BE2C (cell line): ENCODE data around the gene GFRAL.

Experiments
- DNase-seq: peaks from one replicate; pipeline ENCODE4 v3.0.0-alpha.2; 2020
- H3K27me3 ChIP-seq: fragments of 250-450 bp; sonication (Bioruptor Pico); 2 replicates; pipeline ENCODE4 v1.5.1; 2020; ENCODE audit warnings: mild to moderate bottlenecking
- H3K36me3 ChIP-seq: fragments of 250-450 bp; sonication (Bioruptor Pico); 2 replicates; pipeline ENCODE4 v1.5.1; 2020; ENCODE audit warnings: mild to moderate bottlenecking
- H3K4me1 ChIP-seq: fragments of 250-450 bp; sonication (Bioruptor Pico); 2 replicates; pipeline ENCODE4 v1.5.1; 2020
- H3K4me3 ChIP-seq: 2 replicates; pipeline ENCODE4 v1.5.1; 2011; ENCODE audit warnings: low read depth, low read length
- H3K9me3 ChIP-seq: fragments of 250-450 bp; sonication (Bioruptor Pico); 2 replicates; pipeline ENCODE4 v1.5.1; 2020
- TF ChIP-seq, protein P1 (sequence below): IDR thresholded peaks from 2 replicates; pipeline ENCODE4 v1.5.1; 2012; ENCODE audit warnings: mild to moderate bottlenecking, low read depth, low read length

Gene GFRAL

DNA sequence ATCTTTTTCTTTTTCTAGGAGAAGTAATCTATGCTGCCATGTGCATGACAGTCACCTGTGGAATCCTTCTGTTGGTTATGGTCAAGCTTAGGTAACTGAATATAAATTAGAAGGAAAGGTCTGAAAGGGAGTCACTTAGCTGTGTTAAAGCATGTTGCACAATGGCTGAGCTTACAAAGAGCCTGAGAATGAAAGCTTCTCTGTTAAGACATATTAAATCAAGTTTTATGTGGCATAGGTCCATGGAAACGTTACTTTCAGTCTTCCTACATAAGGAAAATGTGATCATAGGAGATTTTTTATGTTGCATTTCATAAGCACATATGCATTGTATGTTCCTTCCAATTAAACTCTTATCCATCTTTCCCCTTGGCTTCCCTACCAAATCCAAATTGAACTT lies 72.1 kb downstream of the GFRAL start:
- Histone ChIP-seq H3K9me3 (no peaks in the 10 kb centered on the region), H3K36me3 (no peaks in the 10 kb centered on the region), H3K27me3 (no peaks in the 10 kb centered on the region), H3K4me3 (no peak overlapping the region), H3K4me1 (no peaks in the 10 kb centered on the region)
- TF ChIP-seq, protein P1, sequence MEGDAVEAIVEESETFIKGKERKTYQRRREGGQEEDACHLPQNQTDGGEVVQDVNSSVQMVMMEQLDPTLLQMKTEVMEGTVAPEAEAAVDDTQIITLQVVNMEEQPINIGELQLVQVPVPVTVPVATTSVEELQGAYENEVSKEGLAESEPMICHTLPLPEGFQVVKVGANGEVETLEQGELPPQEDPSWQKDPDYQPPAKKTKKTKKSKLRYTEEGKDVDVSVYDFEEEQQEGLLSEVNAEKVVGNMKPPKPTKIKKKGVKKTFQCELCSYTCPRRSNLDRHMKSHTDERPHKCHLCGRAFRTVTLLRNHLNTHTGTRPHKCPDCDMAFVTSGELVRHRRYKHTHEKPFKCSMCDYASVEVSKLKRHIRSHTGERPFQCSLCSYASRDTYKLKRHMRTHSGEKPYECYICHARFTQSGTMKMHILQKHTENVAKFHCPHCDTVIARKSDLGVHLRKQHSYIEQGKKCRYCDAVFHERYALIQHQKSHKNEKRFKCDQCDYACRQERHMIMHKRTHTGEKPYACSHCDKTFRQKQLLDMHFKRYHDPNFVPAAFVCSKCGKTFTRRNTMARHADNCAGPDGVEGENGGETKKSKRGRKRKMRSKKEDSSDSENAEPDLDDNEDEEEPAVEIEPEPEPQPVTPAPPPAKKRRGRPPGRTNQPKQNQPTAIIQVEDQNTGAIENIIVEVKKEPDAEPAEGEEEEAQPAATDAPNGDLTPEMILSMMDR = no peak
- no peak for DNase-seq

DNA sequence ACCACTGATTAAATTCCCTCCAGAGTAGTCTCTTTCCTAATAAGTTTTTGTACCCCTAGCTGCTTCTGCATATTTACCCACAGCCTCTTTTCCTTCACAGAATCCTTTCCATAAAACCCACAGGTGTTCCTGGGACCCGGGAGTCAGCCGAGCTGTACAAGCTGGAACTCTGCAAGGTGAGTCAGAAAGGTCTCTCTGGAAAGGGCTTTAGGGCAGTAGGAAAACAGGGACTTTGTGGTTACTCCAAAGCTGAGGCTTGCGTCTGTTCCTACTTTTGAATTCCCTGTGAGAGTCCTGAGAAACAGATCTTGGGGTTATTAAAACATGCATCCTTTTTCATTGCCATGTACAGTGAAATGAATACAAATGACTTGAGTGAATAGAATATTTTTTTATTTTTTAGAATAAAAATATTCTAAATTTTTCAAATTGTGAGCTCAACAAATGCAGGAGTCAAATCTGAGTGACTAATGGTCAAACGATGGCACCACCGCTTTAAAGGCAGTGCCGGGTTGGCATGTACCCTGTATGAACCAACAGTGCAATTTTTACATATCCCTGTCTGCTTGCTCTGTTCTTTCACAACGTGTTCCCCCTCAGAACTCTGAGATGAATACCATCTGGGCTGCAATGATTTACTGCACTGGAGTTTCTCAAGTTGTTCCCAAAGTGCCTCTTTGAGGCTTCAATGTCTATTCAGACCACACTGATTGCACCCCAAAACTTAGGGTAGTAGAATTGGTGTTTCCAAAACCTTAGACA lies 78.4 kb downstream of the GFRAL start:
- Histone ChIP-seq H3K27me3 (no peaks in the 10 kb centered on the region), H3K36me3 (no peaks in the 10 kb centered on the region), H3K4me1 (no peaks in the 10 kb centered on the region), H3K4me3 (no peak overlapping the region), H3K9me3 (no peaks in the 10 kb centered on the region)
- DNase-seq = no peak
- TF ChIP-seq, protein P1 = no peak

DNA sequence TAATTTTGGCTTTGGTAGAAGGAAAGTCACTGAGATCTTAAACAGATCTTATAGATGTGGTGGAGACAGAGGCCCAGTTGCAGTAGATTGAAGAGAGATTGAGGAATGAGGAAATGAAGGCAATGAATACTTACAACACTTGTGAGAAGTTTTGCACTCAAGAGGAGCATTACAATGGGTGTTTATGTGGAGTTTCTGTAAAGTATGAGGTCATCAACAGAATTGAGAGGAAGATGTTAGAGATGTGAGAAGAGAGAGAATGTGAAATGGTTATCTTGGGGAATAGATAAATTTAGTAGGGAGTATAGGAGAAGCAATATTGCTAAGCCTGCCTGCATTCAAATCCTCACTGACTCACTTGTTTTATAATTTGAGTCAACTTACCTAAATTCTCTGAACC lies 83.4 kb downstream of the GFRAL start:
- Histone ChIP-seq H3K4me3 (no peak overlapping the region), H3K27me3 (no peaks in the 10 kb centered on the region), H3K9me3 (no peaks in the 10 kb centered on the region), H3K4me1 (no peaks in the 10 kb centered on the region), H3K36me3 (no peaks in the 10 kb centered on the region)
- TF ChIP-seq, protein P1 = no peak
- DNase-seq = no peak

DNA sequence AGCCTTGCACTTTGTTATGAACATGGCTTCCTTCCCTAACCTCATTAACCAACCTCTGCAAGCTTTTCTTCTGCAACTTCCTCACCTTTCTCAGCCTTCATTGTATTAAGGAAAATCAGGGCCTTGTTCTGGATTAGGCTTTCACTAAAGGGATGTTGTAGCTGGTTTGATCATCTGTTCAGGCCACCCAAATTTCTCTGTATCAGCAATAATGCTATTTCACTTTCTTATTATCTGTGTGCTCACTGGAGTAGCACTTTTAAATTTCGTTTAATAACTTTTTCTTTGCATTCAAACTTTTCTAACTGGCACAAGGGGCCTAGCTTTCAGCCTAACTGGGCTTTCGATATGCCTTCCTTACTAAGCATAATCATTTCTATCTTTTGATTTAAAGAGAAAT lies 96.7 kb downstream of the GFRAL start:
- no peaks in the 10 kb centered on the region for H3K27me3 ChIP-seq
- no peaks in the 10 kb centered on the region for H3K36me3 ChIP-seq
- H3K4me1 ChIP-seq = no peaks in the 10 kb centered on the region
- TF ChIP-seq, protein P1 = no peak
- no peaks in the 10 kb centered on the region for H3K9me3 ChIP-seq
- H3K4me3 ChIP-seq = no peak overlapping the region
- DNase-seq = no peak

DNA sequence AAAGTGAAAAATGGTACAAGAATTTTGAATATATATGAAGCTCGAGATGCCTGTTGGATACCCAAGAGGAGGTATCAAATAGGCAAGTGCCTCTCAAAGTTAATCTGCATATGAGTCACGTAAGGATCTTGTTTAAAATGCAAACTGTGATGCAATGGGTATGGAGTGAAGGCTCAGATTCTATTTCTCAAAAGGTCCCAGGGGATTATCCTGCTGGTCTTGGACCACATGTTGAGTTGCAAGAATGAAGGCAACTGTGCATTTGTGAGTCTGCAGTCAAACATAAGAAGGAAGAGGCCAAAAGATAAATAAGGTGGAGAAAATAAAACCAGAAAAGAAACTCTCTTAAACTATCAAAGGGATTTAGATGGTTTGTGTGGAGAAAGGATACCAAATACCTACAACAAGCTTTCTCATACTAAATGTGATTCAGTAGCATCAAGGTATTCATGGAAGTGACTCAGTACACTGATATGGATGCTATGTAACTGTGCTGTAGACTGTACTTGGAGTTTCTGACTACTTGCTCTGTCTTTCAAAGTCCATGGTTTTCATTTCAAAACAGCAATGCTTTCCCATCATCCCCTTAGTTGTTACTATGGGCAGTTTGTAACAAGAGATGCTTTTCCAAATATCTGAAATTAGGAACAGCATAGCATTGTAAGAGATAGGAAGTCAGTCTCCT lies 106.3 kb downstream of the GFRAL start:
- Histone ChIP-seq H3K36me3 (no peaks in the 10 kb centered on the region), H3K4me1 (no peaks in the 10 kb centered on the region), H3K4me3 (no peak overlapping the region), H3K9me3 (no peaks in the 10 kb centered on the region), H3K27me3 (no peaks in the 10 kb centered on the region)
- TF ChIP-seq, protein P1 = no peak
- DNase-seq = no peak

DNA sequence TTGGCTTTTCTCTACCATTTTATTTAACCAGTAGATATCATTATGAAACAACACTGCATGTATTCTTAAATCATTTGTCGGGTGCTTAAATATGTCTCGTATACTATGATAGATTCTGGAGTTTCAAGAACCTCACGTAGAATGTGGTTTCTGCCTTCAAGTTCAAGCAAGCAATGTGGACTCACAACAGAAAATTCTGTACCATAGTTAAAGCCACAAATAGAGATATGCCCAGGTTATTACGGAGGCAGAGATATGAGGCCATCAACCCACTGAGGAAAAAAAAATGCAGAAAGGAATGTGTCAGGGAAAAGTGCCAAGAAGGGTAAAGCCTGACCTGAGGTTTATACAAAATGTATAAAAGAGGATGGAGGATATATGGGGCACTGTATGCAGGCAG lies 109.9 kb downstream of the GFRAL start:
- H3K36me3 ChIP-seq = no peaks in the 10 kb centered on the region
- TF ChIP-seq, protein P1 = no peak
- no peak for DNase-seq
- H3K9me3 ChIP-seq = no peaks in the 10 kb centered on the region
- no peak overlapping the region for H3K4me3 ChIP-seq
- H3K4me1 ChIP-seq = no peaks in the 10 kb centered on the region
- H3K27me3 ChIP-seq = no peaks in the 10 kb centered on the region
